ENCODE results near the gene AGAP4. TPM values are rescaled to one million over a fixed set of nuclear protein-coding genes. Genes with fewer than 3 reads are reported as not detected.
"Not testable (repeated sequence)": the region's sequence is repeated elsewhere in the genome, so short reads cannot be mapped to it uniquely, and the experiment has no call there.

The AGAP4 gene
- 2.2 TPM for total RNA-seq

- DNase-seq (ENCODE audit: low spot score in 2 of 2); H3K4me1 ChIP-seq; H3K4me3 ChIP-seq; H3K27ac ChIP-seq; H3K9me3 ChIP-seq; H3K36me3 ChIP-seq; H3K27me3 ChIP-seq; intact Hi-C loops (cut with DNase I): not testable (repeated sequence)
Observed at GRCh38 chr10:45847400-45847799, at the start of gene AGAP4. Gene AGAP4 (minus strand): TSS chr10:45847500. CDS start chr10:45847347, 153 bp downstream.

- H3K9me3 ChIP-seq; H3K36me3 ChIP-seq; H3K27ac ChIP-seq; intact Hi-C loops (cut with DNase I); H3K4me3 ChIP-seq; DNase-seq (ENCODE audit: low spot score in 2 of 2); H3K27me3 ChIP-seq; H3K4me1 ChIP-seq: not testable (repeated sequence)
Observed at GRCh38 chr10:45890721-45891120, 43.4 kb upstream of the AGAP4 start.

- H3K27ac ChIP-seq; H3K4me1 ChIP-seq; H3K4me3 ChIP-seq; H3K27me3 ChIP-seq; intact Hi-C loops (cut with DNase I); H3K36me3 ChIP-seq; DNase-seq (ENCODE audit: low spot score in 2 of 2); H3K9me3 ChIP-seq: not testable (repeated sequence)
Observed at GRCh38 chr10:45889539-45890230, 42.4 kb upstream of the AGAP4 start.

- H3K4me3 ChIP-seq; DNase-seq (ENCODE audit: low spot score in 2 of 2); H3K36me3 ChIP-seq; H3K9me3 ChIP-seq; H3K27ac ChIP-seq; H3K27me3 ChIP-seq; intact Hi-C loops (cut with DNase I); H3K4me1 ChIP-seq: not testable (repeated sequence)
Observed at GRCh38 chr10:45882880-45883279, 35.6 kb upstream of the AGAP4 start.

- H3K4me3 ChIP-seq; H3K4me1 ChIP-seq; H3K36me3 ChIP-seq; intact Hi-C loops (cut with DNase I); H3K27ac ChIP-seq; H3K27me3 ChIP-seq; DNase-seq (ENCODE audit: low spot score in 2 of 2); H3K9me3 ChIP-seq: not testable (repeated sequence)
Observed at GRCh38 chr10:45865404-45865803, 18.1 kb upstream of the AGAP4 start.

GRCh38 chr10:45864264-45864663 is 17.0 kb upstream of the AGAP4 start:
- H3K4me3 ChIP-seq; H3K27ac ChIP-seq; H3K36me3 ChIP-seq; intact Hi-C loops (cut with DNase I); H3K27me3 ChIP-seq; DNase-seq (ENCODE audit: low spot score in 2 of 2); H3K4me1 ChIP-seq; H3K9me3 ChIP-seq: not testable (repeated sequence)

- H3K27ac ChIP-seq; H3K27me3 ChIP-seq; H3K4me3 ChIP-seq; intact Hi-C loops (cut with DNase I); H3K4me1 ChIP-seq; DNase-seq (ENCODE audit: low spot score in 2 of 2); H3K9me3 ChIP-seq; H3K36me3 ChIP-seq: not testable (repeated sequence)
Observed at GRCh38 chr10:45863632-45864031, 16.3 kb upstream of the AGAP4 start.

GRCh38 chr10:45857931-45858330 is 10.6 kb upstream of the AGAP4 start:
- H3K27me3 ChIP-seq; H3K27ac ChIP-seq; H3K4me3 ChIP-seq; H3K9me3 ChIP-seq; intact Hi-C loops (cut with DNase I); DNase-seq (ENCODE audit: low spot score in 2 of 2); H3K4me1 ChIP-seq; H3K36me3 ChIP-seq: not testable (repeated sequence)

- H3K36me3 ChIP-seq; H3K4me1 ChIP-seq; H3K27me3 ChIP-seq; H3K27ac ChIP-seq; DNase-seq (ENCODE audit: low spot score in 2 of 2); intact Hi-C loops (cut with DNase I); H3K9me3 ChIP-seq; H3K4me3 ChIP-seq: not testable (repeated sequence)
Observed at GRCh38 chr10:45848467-45848866, 1.2 kb upstream of the AGAP4 start.

- H3K4me3 ChIP-seq; H3K27ac ChIP-seq; H3K9me3 ChIP-seq; H3K36me3 ChIP-seq; H3K4me1 ChIP-seq; intact Hi-C loops (cut with DNase I); H3K27me3 ChIP-seq; DNase-seq (ENCODE audit: low spot score in 2 of 2): not testable (repeated sequence)
Observed at GRCh38 chr10:45822918-45823317, 24.4 kb downstream of the AGAP4 start.

GRCh38 chr10:45820107-45820830 is 27.0 kb downstream of the AGAP4 start:
- H3K4me1 ChIP-seq; intact Hi-C loops (cut with DNase I): not testable (repeated sequence)

More at GRCh38 chr10:45820107-45820830, 27.0 kb downstream of the AGAP4 start:
- H3K4me3 ChIP-seq; H3K27ac ChIP-seq; H3K36me3 ChIP-seq; H3K27me3 ChIP-seq; H3K9me3 ChIP-seq; DNase-seq (ENCODE audit: low spot score in 2 of 2): not testable (repeated sequence)
